Peyer's patch (tissue), 4 donors: ENCODE measurements around the gene CD8B2.
"Not testable (repeated sequence)": the region's sequence is repeated elsewhere in the genome, so short reads cannot be mapped to it uniquely, and the experiment has no call there.

Experiments
- CTCF ChIP-seq, 6 experiments: fragments of 450-650 bp in 4 of 6; fragments of 200-600 bp in 2 of 6; sonication (generic) in 1 of 6; IDR thresholded peaks; one replicate each; pipeline ENCODE4 v1.5.1; 2017 to 2019; ENCODE audit warnings: antibody characterized with exemption in 6 of 6, mild to moderate bottlenecking in 3 of 6, moderate library complexity in 1 of 6
- POLR2A ChIP-seq, 2 donors: fragments of 450-650 bp; IDR thresholded peaks; one replicate each; pipeline ENCODE4 v1.5.1; 2017; ENCODE audit warnings: antibody characterized with exemption in 2 of 2, mild to moderate bottlenecking in 2 of 2, moderate library complexity in 2 of 2

GRCh38 chr2:106461882-106462281, 25.3 kb upstream of the CD8B2 start:
- TF ChIP-seq CTCF (IDR thresholded peaks at IDR 0.05) = peak in 3 of 6 experiments; percentile 13 to 43 (median 40)
- not testable (repeated sequence) for TF ChIP-seq POLR2A (IDR thresholded peaks at IDR 0.05)
